MM.1S (cell line): ENCODE measurements around the gene DMBX1.

Source experiments
- EZH2 ChIP-seq: fragments of 300-600 bp; sonication (generic); optimal IDR thresholded peaks from 2 replicates; pipeline ENCODE3; 2017; ENCODE audit warnings: low read depth, mild to moderate bottlenecking, antibody characterized with exemption, low read length, mixed read lengths
- EZH2phosphoT487 ChIP-seq: fragments of 300-600 bp; sonication (generic); IDR thresholded peaks from 2 replicates; pipeline ENCODE4 v1.6.1; 2018; ENCODE audit warnings: antibody characterized with exemption, low read length
- TF ChIP-seq, protein P1 (sequence below): fragments of 300-600 bp; sonication (generic); IDR thresholded peaks from 2 replicates; pipeline ENCODE4 v1.5.1; 2016; ENCODE audit warnings: antibody characterized with exemption, low read length, mixed read lengths

- TF ChIP-seq, protein P1, sequence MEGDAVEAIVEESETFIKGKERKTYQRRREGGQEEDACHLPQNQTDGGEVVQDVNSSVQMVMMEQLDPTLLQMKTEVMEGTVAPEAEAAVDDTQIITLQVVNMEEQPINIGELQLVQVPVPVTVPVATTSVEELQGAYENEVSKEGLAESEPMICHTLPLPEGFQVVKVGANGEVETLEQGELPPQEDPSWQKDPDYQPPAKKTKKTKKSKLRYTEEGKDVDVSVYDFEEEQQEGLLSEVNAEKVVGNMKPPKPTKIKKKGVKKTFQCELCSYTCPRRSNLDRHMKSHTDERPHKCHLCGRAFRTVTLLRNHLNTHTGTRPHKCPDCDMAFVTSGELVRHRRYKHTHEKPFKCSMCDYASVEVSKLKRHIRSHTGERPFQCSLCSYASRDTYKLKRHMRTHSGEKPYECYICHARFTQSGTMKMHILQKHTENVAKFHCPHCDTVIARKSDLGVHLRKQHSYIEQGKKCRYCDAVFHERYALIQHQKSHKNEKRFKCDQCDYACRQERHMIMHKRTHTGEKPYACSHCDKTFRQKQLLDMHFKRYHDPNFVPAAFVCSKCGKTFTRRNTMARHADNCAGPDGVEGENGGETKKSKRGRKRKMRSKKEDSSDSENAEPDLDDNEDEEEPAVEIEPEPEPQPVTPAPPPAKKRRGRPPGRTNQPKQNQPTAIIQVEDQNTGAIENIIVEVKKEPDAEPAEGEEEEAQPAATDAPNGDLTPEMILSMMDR: no peak
- TF ChIP-seq EZH2phosphoT487: no peak
- no peak for TF ChIP-seq EZH2
Observed at GRCh38 chr1:46530311-46530710, 40.7 kb downstream of the DMBX1 start.
